Fibroblast of mammary gland (primary cell): Measurements from ENCODE around the gene RNF19B.

ENCODE experiments used
- DNase-seq: peaks from one replicate; pipeline ENCODE4 v3.0.0-alpha.2; 2010; ENCODE audit warnings: low read depth
- H3K4me3 ChIP-seq: 2 replicates; pipeline ENCODE4 v1.5.1; 2011; ENCODE audit warnings: low read depth, mild to moderate bottlenecking, low read length, moderate library complexity; ENCODE audit not compliant: control insufficient read depth
- TF ChIP-seq, protein P1 (sequence below): conservative IDR thresholded peaks from 2 replicates; pipeline ENCODE4 v1.5.1; 2011; ENCODE audit warnings: low read depth, low read length, inconsistent platforms; ENCODE audit not compliant: control insufficient read depth, insufficient read depth

The RNF19B gene

DNA sequence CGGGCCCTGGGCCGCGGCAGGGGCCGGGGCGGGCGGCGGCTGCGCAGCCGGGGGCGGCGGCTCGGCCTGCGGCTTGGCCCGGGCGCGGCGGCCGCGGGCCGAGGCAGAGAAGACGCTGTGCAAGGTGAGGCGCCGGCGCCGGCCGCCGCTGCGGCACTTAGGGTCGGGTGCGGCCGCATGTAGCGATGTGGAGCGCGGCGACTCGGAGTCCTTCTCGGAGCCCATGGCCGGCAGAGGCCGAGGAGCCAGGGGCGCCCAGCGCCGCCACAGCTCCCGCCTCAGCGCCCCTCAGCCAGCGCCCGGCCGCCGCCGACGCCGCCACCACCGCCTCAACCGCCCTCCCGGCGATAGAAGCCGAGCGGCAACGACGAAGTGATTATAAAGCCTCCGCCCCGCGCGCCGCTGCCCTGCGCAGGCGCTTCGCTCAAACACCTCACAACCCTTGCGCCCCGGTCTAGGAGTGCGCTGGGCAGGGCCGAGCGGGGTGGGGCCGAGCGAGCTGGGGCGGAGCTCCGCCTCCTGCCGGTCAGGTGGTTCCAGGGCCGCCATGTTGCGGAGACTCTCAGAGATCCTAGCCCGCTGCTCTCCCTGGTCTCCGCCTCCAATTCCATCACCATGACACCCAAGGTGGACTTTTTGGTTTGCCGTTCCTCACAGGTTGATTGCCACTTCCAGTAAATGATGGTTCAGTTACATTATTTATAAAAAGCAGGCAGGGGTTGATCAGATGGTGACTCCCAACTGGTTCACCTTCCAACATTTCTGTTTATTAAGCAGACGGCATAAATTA, at the start of gene RNF19B:
RNF19B (minus strand) TSS at position 349 of the 790 bp plus-strand sequence; CDS start at position 225, 124 bp downstream.
- DNase-seq: peak; percentile 88
- TF ChIP-seq, protein P1, sequence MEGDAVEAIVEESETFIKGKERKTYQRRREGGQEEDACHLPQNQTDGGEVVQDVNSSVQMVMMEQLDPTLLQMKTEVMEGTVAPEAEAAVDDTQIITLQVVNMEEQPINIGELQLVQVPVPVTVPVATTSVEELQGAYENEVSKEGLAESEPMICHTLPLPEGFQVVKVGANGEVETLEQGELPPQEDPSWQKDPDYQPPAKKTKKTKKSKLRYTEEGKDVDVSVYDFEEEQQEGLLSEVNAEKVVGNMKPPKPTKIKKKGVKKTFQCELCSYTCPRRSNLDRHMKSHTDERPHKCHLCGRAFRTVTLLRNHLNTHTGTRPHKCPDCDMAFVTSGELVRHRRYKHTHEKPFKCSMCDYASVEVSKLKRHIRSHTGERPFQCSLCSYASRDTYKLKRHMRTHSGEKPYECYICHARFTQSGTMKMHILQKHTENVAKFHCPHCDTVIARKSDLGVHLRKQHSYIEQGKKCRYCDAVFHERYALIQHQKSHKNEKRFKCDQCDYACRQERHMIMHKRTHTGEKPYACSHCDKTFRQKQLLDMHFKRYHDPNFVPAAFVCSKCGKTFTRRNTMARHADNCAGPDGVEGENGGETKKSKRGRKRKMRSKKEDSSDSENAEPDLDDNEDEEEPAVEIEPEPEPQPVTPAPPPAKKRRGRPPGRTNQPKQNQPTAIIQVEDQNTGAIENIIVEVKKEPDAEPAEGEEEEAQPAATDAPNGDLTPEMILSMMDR: no peak

GRCh38 chr1:33013791-33014190, 49.2 kb upstream of the RNF19B start:
- TF ChIP-seq, protein P1: no peak
- H3K4me3 ChIP-seq: no peak overlapping the region
- DNase-seq: no peak

More for the DNA sequence above, at the start of gene RNF19B:
- peak within 1 kb of the TSS; percentile 72 for H3K4me3 ChIP-seq

GRCh38 chr1:33012165-33012564, 47.6 kb upstream of the RNF19B start:
- TF ChIP-seq, protein P1: no peak
- no peak for DNase-seq
- no peak overlapping the region for H3K4me3 ChIP-seq

- no peak overlapping the region for H3K4me3 ChIP-seq
- TF ChIP-seq, protein P1: no peak
- peak; percentile 74 for DNase-seq
Observed at GRCh38 chr1:33010932-33011731, 46.5 kb upstream of the RNF19B start.

- TF ChIP-seq, protein P1: no peak
- no peak for DNase-seq
- no peak overlapping the region for H3K4me3 ChIP-seq
Observed at GRCh38 chr1:33009561-33009960, 45.0 kb upstream of the RNF19B start.

DNA sequence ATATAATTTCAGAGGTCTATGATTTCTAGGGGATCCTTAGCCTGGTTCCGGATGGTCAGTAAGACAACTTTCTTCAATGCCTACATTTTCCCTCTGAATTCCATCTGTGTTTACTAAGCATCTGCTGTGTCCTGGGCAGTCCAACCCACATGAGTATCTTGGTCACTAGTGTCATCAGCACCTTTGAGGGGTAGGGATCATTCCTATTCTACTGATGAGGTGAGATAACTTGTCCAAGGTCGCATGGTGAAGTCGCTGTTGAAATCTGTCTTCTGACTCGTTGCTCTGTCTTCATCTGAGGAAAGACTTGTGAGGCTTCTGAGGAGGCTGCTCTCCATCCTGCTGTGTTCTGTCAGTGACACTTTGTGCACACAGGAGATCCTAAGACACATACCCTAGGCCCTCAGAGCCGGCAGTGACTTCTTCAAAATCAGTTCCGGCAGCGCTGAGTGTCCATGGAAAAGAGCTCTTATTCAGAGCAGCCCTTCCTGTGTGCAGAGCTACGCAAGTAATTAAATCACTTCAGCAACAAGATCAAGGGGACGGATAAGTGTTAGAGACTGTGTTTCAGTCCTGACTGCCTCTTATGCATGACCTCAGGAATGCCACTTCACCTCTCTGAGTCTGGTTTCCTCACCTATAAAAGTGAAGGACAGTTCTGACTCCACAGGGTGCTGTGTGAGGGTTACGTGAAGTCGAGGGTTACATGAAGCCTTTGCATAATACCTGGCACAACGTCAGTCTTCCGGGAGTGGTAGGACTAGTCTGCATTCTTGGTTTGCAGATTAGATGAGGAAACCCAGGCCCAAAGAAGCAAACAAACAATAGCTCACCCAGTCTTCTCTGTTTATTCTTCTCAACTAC, 43.7 kb upstream of the RNF19B start:
- H3K4me3 ChIP-seq: no peak overlapping the region
- no peak for DNase-seq
- TF ChIP-seq, protein P1: no peak
